Cerebellar nuclear complex (tissue), 1 donor: Measurements from ENCODE around the gene KDM4C.
A peak's percentile ranks its signal among the peaks of the same experiment; 100 is the strongest.
"Not testable (repeated sequence)": the region's sequence is repeated elsewhere in the genome, so short reads cannot be mapped to it uniquely, and the experiment has no call there.

Source experiments
- DNase-seq, 2 experiments: peaks; one replicate each; lab custom pipeline; 2025; lab: John Stamatoyannopoulos, UW

The KDM4C gene

GRCh38 chr9:6757456-6758247, at the start of gene KDM4C:
KDM4C (plus strand) TSS chr9:6757973; CDS start chr9:6792989, 35,016 bp downstream.
- peak; percentile 59 to 69 for DNase-seq

GRCh38 chr9:6708732-6709131, 49.0 kb upstream of the KDM4C start:
- DNase-seq: no peak

- no peak for DNase-seq
Measured at GRCh38 chr9:6711403-6711802, 46.4 kb upstream of the KDM4C start.

GRCh38 chr9:6712041-6712440, 45.7 kb upstream of the KDM4C start:
- no peak for DNase-seq

- DNase-seq: no peak
Measured at GRCh38 chr9:6714176-6714575, 43.6 kb upstream of the KDM4C start.

- not testable (repeated sequence) for DNase-seq
Measured at GRCh38 chr9:6715153-6715754, 42.5 kb upstream of the KDM4C start.

GRCh38 chr9:6715755-6716643, 41.8 kb upstream of the KDM4C start:
- DNase-seq: no peak

- no peak for DNase-seq
Measured at GRCh38 chr9:6716766-6717165, 41.0 kb upstream of the KDM4C start.

- DNase-seq: no peak
Measured at GRCh38 chr9:6723881-6724420, 33.8 kb upstream of the KDM4C start.

- no peak for DNase-seq
Measured at GRCh38 chr9:6733257-6733656, 24.5 kb upstream of the KDM4C start.

GRCh38 chr9:6733831-6734230, 23.9 kb upstream of the KDM4C start:
- DNase-seq: no peak

GRCh38 chr9:6735422-6735821, 22.4 kb upstream of the KDM4C start:
- DNase-seq: no peak

GRCh38 chr9:6739218-6739617, 18.6 kb upstream of the KDM4C start:
- no peak for DNase-seq

GRCh38 chr9:6748861-6749260, 8.9 kb upstream of the KDM4C start:
- DNase-seq: not testable (repeated sequence)

GRCh38 chr9:6754861-6755260, 2.9 kb upstream of the KDM4C start:
- not testable (repeated sequence) for DNase-seq

GRCh38 chr9:6757132-6757455, 679 bp upstream of the KDM4C start:
- DNase-seq: no peak

GRCh38 chr9:6758248-6758497, 400 bp downstream of the KDM4C start:
- DNase-seq: no peak

GRCh38 chr9:6758498-6759184, 868 bp downstream of the KDM4C start:
- no peak for DNase-seq

GRCh38 chr9:6759185-6759977, 1.6 kb downstream of the KDM4C start:
- DNase-seq: no peak

GRCh38 chr9:6761306-6761705, 3.5 kb downstream of the KDM4C start:
- no peak for DNase-seq

GRCh38 chr9:6763244-6763643, 5.5 kb downstream of the KDM4C start:
- no peak for DNase-seq
